HAP-1 (cell line): ENCODE measurements around the gene ST13.

Source experiments
- DNase-seq, 2 experiments: peaks; one replicate each; pipeline ENCODE4 v3.0.0-alpha.2; 2016 to 2020; ENCODE audit warnings: low spot score in 2 of 2
- H3K27me3 ChIP-seq: fragments of 250-450 bp; sonication (Bioruptor Pico); 2 replicates; pipeline ENCODE4 v1.5.1; 2020; ENCODE audit warnings: low read depth, mild to moderate bottlenecking, moderate library complexity
- H3K36me3 ChIP-seq: fragments of 250-450 bp; sonication (Bioruptor Pico); replicated peaks from 2 replicates; pipeline ENCODE4 v1.5.1; 2020; ENCODE audit warnings: mild to moderate bottlenecking
- H3K4me1 ChIP-seq: fragments of 250-450 bp; sonication (Bioruptor Pico); 2 replicates; pipeline ENCODE4 v1.5.1; 2020; ENCODE audit warnings: mild to moderate bottlenecking
- H3K4me3 ChIP-seq: fragments of 250-450 bp; sonication (Bioruptor Pico); 2 replicates; pipeline ENCODE4 v1.5.1; 2020; ENCODE audit warnings: mild to moderate bottlenecking, moderate library complexity
- H3K9me3 ChIP-seq: fragments of 250-450 bp; sonication (Bioruptor Pico); 2 replicates; pipeline ENCODE4 v1.5.1; 2020; ENCODE audit warnings: mild to moderate bottlenecking, moderate library complexity
- in situ Hi-C: fragments of 300-500 bp; cut with MboI; formaldehyde crosslinking; loops from 3 replicates; pipeline ENCODE4 v1.14.3; 2020; ENCODE audit warnings: low sequenced_read_pairs, inconsistent platforms, mixed read lengths

Gene ST13

DNA sequence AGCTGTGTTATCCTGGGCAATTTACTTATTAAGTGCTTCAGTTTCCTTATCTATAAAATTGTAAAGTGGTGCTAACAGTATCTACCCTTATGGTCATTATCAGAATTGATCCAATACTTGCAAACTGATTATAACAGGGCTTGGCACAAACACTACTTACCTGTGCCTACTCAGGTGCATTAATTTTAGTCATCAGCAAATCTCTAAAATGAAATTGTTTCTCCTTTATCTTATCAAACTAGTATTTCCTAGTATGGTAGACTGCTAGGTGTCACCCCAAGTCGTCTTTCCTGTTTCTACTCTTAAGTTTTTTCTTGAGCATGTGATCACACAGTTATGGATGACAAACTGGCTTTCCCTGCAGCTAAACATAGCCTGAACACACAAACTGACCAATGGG lies 33.0 kb downstream of the ST13 start:
- Histone ChIP-seq H3K4me3 (no peak overlapping the region), H3K9me3 (no peaks in the 10 kb centered on the region), H3K27me3 (no peaks in the 10 kb centered on the region), H3K36me3 (peaks cover 46% of the 10 kb centered on the region), H3K4me1 (peaks cover 14% of the 10 kb centered on the region)
- in situ Hi-C loops: no loop called here
- DNase-seq: no peak

DNA sequence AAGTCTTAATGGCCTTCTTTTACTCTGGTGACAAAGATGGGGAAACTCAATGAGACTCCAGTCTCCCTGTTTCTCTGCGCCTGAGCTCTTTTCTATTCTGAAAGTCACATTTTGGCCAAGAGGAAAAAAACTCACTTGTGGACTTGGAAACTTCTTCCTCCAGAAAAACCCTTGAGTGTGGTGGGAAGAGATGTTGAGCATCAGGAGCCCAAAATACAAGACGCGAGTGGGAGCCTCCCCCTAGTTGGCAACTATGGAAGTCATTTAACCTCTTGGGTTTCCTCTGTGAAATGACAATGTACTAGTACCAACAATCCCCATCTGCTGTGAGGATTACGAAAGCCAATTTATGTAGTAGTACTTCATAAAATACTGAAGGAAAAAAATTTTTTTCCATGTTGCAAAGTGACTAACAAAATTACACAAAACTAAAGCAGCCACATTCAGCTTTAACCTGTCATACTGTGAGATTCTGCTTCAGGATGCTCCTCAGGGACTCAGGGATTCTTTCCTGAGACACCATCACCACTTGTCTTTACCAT lies 36.8 kb downstream of the ST13 start:
- Histone ChIP-seq H3K4me1 (peaks cover 19% of the 10 kb centered on the region), H3K36me3 (peaks cover 16% of the 10 kb centered on the region), H3K27me3 (no peaks in the 10 kb centered on the region), H3K4me3 (peak overlapping the region; percentile 90), H3K9me3 (no peaks in the 10 kb centered on the region)
- in situ Hi-C loops: no loop called here
- no peak for DNase-seq

DNA sequence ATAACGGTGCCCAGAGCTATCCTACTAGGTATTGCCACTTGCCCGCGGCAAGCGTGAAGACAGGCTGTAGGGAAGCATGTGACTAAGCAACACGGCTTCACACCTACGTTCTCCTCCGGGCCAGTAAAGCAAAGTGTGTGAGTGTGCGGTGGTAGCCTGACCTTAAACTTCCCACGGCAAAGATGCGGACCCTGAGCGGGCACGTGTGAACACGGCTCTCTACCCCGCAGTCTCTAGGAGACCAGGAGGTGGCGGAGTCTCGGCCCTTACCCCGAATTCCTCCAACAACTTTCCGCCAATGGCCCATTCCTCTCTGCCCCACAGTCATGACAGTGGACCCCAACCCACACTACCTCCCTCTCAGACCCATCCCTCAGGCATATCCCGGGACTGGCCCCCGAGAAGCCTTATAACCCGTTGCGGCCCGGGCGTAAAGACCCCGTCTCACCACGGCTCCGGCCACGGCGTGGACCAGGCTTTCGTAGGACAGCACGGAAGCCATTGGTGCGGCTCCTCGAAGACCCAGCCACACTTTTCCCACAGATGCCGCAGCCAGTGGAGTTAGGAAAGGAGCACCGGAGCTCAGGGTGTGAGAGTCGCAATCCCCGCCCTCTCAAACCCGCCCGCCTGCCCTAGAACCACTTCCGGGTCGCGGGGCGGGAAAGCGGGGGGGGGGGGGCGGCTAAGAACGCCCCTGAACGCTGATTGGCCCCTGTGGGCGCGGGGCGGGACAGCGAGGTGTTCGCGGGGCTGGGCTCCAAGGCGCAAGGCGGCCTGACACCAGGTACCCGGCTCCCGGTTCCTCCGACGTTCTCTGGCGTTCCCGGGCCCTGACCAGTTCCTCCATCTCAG lies 37.5 kb downstream of the ST13 start, which contains the start of gene SLC25A17:
Gene SLC25A17, minus strand, starts transcription at position 600 of the 852 bp plus-strand sequence. Its CDS starts 98 bp downstream, at position 502.
- in situ Hi-C loops: no loop called here
- Histone ChIP-seq H3K27me3 (no peaks in the 10 kb centered on the region), H3K4me3 (peak within 1 kb of the TSS; percentile 90), H3K36me3 (peaks cover 14% of the 10 kb centered on the region), H3K9me3 (no peaks in the 10 kb centered on the region), H3K4me1 (peaks cover 17% of the 10 kb centered on the region)
- peak; percentile 82 to 93 for DNase-seq

DNA sequence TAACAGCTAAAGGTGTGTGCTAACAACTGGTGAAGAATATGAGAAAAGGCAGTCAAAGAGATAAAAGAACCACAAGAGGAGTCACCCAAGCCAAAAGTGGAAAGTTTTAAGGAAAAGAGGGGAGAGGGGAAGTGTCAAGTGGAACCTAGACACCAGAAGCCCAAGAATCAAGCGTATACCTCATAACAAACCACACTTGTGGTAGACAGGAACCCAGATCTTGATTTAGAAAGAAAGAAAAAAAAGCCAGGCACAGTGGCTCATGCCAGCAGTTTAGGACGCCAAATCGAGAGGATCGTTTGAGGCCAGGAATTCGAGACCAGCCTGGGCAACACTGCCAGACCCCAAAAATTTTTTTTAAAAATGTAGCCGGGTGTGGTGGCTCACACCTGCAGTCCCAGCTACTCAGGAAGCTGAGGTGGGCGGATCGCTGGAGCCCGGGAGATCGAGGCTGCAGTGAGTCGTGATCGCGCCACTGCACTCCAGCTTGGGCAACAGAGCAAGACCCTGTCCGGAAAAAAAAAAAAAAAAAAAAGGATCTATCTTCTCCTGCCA lies 38.2 kb downstream of the ST13 start:
- Histone ChIP-seq H3K36me3 (peaks cover 7% of the 10 kb centered on the region), H3K27me3 (no peaks in the 10 kb centered on the region), H3K4me3 (peak overlapping the region; percentile 90), H3K9me3 (no peaks in the 10 kb centered on the region), H3K4me1 (peaks cover 17% of the 10 kb centered on the region)
- peak in 1 of 2 experiments; percentile 20 for DNase-seq
- in situ Hi-C loops: no loop called here

DNA sequence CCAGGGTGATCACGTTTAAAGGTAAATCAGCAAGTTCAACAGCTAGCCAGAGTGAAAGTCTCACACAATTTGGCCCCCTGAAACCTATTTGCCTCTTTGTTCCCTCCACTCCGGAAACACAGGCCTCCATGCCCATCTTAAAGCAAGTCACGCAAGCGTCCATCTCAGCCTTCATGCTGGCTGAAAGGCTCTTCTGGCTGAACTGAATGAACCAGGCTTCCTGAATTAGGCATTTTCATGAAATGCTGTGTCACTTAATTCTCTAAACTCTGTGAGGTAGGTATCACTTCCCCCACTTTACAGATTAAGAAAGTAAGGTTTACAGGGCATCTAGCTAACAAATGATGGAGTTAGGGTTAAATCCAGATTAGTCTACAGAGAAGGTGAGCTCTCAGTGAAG lies 38.7 kb downstream of the ST13 start:
- Histone ChIP-seq H3K4me1 (peaks cover 19% of the 10 kb centered on the region), H3K27me3 (no peaks in the 10 kb centered on the region), H3K36me3 (peaks cover 1% of the 10 kb centered on the region), H3K9me3 (no peaks in the 10 kb centered on the region), H3K4me3 (peak overlapping the region; percentile 90)
- no peak for DNase-seq
- in situ Hi-C loops: no loop called here

DNA sequence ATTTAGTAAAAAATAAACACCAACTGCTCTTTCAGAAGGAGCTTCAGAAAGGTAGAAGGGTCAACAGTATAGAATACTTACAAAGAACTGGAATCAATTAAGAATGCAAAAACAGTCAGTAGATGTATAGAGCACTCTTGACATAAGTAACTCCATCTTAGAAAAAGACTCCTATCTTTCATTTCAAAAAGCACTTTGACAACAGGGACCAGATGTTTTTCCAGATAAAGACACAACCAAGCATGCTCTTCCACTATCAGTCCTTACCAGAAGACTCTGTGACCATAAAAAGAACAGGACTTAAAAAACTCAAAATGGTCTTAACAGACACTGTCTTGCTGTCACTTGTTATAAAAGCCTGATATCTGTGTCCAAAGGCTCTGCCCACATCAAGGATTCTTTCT lies 42.5 kb downstream of the ST13 start:
- no peaks in the 10 kb centered on the region; the same call in none of the 2 replicates for H3K36me3 ChIP-seq
- DNase-seq: no peak
- peaks cover 18% of the 10 kb centered on the region for H3K4me1 ChIP-seq
- in situ Hi-C loops: no loop called here
- H3K4me3 ChIP-seq: no peak overlapping the region
- H3K9me3 ChIP-seq: no peaks in the 10 kb centered on the region
- no peaks in the 10 kb centered on the region for H3K27me3 ChIP-seq

DNA sequence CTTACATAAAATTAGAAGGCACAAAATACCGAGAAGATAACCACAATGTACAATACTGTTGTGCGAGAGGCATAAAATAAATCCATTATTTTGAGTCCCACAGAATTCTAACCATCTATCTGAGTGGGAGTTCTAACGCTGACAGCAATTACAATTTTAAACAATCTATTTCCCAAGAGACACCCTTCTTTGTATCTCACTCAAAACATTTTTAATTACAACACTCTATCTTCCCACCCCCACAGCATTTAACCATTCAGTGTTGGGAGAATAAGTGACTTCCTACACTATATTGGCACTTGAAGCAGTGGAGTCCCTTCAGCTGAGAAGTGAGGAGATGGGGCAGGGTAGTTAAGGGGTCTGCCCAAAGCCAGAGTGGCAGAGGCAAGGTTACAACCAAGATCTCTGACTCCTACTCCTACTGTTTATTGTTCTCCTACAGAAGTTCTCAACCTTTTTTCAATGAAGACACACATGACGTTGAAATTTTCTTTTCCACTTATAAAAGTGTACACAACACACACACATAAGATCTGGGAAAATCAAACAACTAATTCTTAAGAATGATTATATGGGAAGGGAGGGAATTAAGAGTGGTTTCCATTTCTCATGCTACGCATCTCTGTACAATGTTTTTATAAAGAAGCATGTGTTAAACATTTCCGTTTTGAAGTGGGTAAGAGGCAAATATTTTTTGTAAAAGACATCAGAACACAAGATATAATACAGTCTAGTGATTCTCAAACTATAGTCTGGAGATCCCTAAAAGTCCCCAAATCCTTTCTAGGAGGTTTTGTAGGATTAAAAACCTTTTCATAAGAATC lies 48.2 kb downstream of the ST13 start:
- H3K27me3 ChIP-seq: no peaks in the 10 kb centered on the region
- peaks cover 12% of the 10 kb centered on the region for H3K4me1 ChIP-seq
- DNase-seq: no peak
- H3K36me3 ChIP-seq: no peaks in the 10 kb centered on the region; the same call in 1 of the 2 replicates
- H3K9me3 ChIP-seq: no peaks in the 10 kb centered on the region
- H3K4me3 ChIP-seq: no peak overlapping the region
- in situ Hi-C loops: no loop called here

DNA sequence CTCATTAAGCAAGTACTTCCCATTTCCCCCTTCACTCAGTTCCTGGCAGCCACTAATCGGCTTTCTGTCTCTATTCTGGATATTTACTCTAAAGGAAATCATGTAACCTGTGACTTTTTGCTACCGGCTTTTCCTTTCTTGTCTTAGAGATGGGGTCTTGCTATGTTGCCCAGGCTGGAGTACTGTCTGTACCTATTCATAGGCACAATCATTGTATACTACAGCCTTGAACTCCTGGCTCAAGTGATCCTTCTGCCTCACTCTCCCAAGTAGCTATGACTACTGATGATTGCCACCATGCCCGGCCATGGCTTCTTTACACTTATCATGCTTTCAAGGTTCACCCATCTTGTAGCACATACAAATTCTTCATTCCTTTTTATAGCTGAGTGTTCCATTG lies 49.7 kb downstream of the ST13 start:
- Histone ChIP-seq H3K27me3 (no peaks in the 10 kb centered on the region), H3K4me1 (peaks cover 10% of the 10 kb centered on the region), H3K4me3 (no peak overlapping the region), H3K9me3 (no peaks in the 10 kb centered on the region), H3K36me3 (no peaks in the 10 kb centered on the region)
- DNase-seq: no peak
- in situ Hi-C loops: no loop called here

DNA sequence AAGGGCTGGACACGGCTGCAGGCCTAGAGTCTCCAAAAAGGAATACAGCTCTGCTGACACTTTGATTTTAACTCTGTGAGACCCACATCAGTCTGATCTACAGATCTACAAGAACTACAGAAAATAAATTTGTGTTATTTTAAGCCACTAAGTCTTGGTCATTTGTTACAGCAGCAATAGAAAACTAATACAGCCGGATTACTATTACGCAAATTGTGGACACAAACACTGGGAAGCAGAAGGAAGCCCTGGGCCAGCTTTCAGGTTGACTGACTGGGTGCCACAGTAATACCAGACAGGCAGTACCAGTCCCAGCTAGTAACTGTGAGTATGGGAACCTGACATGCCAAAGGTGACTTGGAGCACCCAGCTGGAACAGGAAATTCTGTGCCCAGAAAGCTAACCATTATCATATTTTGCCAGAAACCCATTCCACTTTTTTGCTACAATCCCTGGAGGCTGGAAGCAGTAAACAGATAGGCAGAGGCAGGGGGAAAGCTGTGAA lies 50.7 kb downstream of the ST13 start:
- in situ Hi-C loops: no loop called here
- Histone ChIP-seq H3K4me3 (no peak overlapping the region), H3K36me3 (no peaks in the 10 kb centered on the region), H3K4me1 (peaks cover 10% of the 10 kb centered on the region), H3K27me3 (no peaks in the 10 kb centered on the region), H3K9me3 (no peaks in the 10 kb centered on the region)
- DNase-seq: no peak

DNA sequence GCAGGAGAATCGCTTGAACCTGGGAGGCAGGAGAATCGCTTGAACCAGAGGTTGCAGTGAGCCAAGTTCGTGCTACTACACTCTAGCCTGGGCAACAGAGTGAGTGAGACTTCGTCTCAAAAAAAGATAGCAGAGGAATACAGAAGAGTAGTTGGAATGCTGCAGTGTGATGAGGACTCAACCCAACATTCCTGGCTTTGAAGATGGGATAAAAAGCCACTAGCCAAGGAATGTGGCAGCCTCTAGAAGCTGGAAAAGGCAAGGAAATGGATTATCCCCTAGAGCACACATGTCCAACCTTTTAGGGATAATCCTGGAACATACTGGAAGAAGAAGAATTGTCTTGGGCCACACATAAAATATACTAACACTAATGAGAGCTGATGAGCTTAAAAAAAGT lies 51.2 kb downstream of the ST13 start:
- Histone ChIP-seq H3K4me3 (no peak overlapping the region), H3K27me3 (no peaks in the 10 kb centered on the region), H3K36me3 (no peaks in the 10 kb centered on the region), H3K4me1 (peaks cover 10% of the 10 kb centered on the region), H3K9me3 (no peaks in the 10 kb centered on the region)
- no peak for DNase-seq
- in situ Hi-C loops: no loop called here

DNA sequence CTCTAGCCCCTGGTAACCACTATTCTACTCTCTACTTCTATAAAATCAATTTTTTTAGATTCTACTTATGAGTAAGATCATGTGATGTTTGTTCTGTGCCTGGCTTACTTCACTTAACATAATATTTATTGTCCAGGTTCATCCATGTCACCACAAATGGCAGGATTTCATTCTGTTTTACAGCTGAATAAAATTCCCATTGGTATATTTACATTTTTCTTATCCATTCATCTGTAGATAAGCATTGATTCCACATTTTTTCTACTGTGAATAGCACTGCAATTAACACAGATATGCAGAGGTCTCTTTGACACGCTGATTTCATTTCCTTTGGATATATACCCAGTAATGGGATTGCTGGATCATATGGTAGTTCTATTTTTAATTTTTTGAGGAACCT lies 53.1 kb downstream of the ST13 start:
- no peaks in the 10 kb centered on the region for H3K36me3 ChIP-seq

DNA sequence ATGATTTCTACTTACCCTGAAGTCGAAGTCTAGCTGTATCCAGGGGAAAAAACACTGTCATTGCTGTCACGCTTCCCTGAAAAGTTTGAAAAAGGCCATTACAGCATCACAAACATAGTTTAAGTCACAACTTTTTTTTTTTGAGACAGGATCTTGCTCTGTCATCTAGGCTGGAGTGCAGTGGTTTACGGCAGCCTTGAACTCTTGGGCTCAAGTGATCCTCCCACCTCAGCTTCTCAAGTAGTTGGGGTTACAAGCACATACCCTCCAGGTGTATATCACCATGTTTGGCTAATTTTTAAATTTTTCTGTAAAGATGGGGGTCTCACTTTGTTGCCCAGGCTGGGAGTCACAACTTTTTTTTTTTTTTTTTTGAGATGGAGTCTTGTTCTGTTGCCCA lies 57.4 kb downstream of the ST13 start:
- no peak overlapping the region for H3K4me3 ChIP-seq
- H3K27me3 ChIP-seq: no peaks in the 10 kb centered on the region
- in situ Hi-C loops: no loop called here
- DNase-seq: no peak
- H3K4me1 ChIP-seq: no peaks in the 10 kb centered on the region
- no peaks in the 10 kb centered on the region for H3K36me3 ChIP-seq
- H3K9me3 ChIP-seq: no peaks in the 10 kb centered on the region

More for the DNA sequence above, 53.1 kb downstream of the ST13 start:
- in situ Hi-C loops: no loop called here
- H3K27me3 ChIP-seq: no peaks in the 10 kb centered on the region
- H3K4me3 ChIP-seq: no peak overlapping the region
- no peaks in the 10 kb centered on the region for H3K9me3 ChIP-seq
- DNase-seq: no peak
- H3K4me1 ChIP-seq: peaks cover 1% of the 10 kb centered on the region

DNA sequence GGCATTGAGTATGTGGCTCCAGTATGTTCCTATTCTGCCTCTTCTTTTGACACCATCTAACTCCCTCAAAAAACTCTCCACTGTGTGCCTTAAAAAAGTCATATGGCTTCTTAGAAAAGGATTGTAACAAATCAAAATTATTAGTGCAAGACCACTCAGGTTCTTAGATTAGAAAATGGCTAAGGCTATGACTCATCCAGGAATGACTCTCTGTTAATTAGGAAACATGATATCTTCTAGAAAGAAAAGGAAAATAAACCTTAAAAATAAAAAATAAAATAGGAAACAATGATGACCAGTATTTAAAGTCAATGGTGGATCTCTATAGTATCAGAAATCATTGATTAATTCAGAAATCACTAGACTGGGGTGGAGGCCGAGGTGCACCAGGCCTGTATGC lies 59.0 kb downstream of the ST13 start:
- H3K4me1 ChIP-seq: no peaks in the 10 kb centered on the region
- in situ Hi-C loops: no loop called here
- peaks cover 5% of the 10 kb centered on the region for H3K36me3 ChIP-seq
- H3K27me3 ChIP-seq: no peaks in the 10 kb centered on the region
- no peaks in the 10 kb centered on the region for H3K9me3 ChIP-seq
- no peak for DNase-seq
- H3K4me3 ChIP-seq: no peak overlapping the region
